ENCODE measurements around the gene KANTR. TPM values are rescaled to one million over a fixed set of nuclear protein-coding genes. Genes with fewer than 3 reads are reported as not detected.

KANTR gene, protein sequence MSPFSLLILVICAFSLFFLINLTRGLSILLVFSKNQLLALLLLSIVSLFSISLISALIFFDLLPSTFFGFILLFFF
- 4.8 TPM for polyA plus RNA-seq (2013, experiment 1 of 2)
- polyA plus RNA-seq (2013, experiment 2 of 2), result 3.5 TPM

DNA sequence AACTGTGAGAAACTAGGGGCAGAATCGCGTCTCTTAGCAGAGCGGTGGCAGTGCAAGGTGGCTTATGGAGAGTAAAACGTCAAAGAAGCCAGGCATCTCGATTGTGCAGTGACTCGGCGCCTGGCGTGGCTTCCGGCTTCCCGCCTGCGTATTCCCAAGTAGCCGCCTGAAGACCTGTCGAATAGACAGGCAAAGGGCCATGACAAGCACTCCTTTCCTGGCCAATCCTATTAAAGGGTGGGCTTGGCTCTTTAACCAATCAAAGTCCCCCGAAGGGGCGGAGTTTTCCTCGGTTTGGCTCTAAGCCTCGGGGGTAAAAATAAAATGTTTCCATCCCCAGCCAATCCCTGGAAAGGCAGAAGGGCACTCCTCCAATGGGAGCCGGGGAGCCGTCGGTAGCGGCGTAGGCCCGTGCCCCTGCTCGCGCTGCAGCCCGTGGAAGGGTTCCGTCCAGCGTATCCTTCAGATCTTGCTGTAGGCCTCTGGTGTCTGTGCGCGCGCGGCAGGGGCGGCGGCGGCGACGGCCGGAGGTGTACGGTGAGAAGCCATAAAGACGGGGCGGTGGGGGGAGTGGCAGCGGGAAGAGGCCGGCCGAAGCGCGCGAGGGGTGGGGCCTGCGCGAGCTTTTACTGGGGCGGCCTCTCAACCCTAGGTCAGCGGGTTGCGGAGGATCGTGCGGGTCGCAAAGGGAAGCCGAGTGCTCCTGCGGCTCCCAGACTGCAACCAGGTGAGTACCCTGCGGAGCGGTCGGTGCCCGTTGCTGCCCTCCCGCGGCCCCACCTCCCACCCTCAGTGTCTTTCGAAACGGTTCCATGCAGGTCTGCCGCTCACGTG, at the start of gene KANTR:
Gene KANTR (plus strand): TSS at position 395 of the 834 bp plus-strand sequence. CDS start 30,131 bp downstream, outside the sequence.
- 1% methylated on average over 18 to 32 of the region's 67 CpGs for WGBS, 2 experiments (ENCODE audit: insufficient coverage in 2 of 2)
- Histone ChIP-seq H3K27ac (ENCODE audit: low read depth, low read length, severe bottlenecking) (peak within 1 kb of the TSS; percentile 95), H3K4me3 (ENCODE audit: extremely low read depth, insufficient read depth, low read length, poor library complexity, severe bottlenecking) (peak within 1 kb of the TSS; percentile 48), H3K9me3 (ENCODE audit: control insufficient read depth, low read length) (no peaks in the 10 kb centered on the region), H3K4me1 (ENCODE audit: control insufficient read depth, insufficient read depth, low read length, poor library complexity, severe bottlenecking) (no peaks in the 10 kb centered on the region), H3K36me3 (ENCODE audit: control insufficient read depth, insufficient read depth, low read length) (peaks cover under 1% of the 10 kb centered on the region)

DNA sequence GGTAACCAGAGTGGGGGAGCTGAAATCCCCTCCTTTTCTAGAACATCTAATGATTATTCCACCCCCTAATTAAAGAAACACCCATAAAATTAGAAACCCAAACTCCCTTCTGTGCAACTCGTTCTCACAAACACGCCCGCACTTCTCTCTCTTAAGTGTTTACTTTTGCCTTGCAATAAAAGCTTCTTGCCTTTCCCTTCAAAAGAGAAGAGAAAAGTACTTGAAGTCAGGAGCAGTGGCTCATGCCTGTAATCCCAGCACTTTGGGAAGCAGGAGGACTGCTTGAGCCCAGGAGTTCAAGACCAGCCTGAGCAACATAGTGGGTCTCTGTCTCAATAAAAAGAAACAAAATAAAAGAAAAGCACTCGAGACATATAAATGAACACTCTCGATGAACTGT, 48.9 kb upstream of the KANTR start:
- Histone ChIP-seq H3K4me1 (ENCODE audit: control insufficient read depth, insufficient read depth, low read length, poor library complexity, severe bottlenecking) (peaks cover 3% of the 10 kb centered on the region), H3K36me3 (ENCODE audit: control insufficient read depth, insufficient read depth, low read length) (no peaks in the 10 kb centered on the region), H3K27ac (ENCODE audit: low read depth, low read length, severe bottlenecking) (no peak overlapping the region), H3K4me3 (ENCODE audit: extremely low read depth, insufficient read depth, low read length, poor library complexity, severe bottlenecking) (no peak overlapping the region), H3K9me3 (ENCODE audit: control insufficient read depth, low read length) (no peaks in the 10 kb centered on the region)
- 70 to 73% methylated on average over 2 of the region's 5 CpGs for WGBS, 2 experiments (ENCODE audit: insufficient coverage in 2 of 2)

DNA sequence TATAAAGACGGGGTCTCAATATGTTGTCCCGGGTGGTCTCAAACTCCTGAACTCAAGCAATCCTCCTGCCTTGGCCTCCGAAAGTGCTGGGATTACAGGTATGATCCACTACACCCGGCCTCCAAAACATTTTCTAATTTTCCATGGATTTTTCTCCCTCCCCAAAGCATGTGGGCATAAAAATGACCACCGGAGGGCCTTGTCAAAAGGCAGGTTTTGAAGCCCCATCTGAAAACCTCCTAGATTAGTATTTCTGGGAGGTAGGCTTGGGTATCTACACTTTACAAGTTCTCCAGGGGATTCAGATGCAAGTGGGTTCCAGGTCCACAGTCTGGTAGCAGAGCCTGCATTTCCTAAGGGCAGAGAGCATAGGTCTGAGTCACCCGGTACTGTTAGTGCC, 46.7 kb upstream of the KANTR start:
- Histone ChIP-seq H3K4me3 (ENCODE audit: extremely low read depth, insufficient read depth, low read length, poor library complexity, severe bottlenecking) (no peak overlapping the region), H3K36me3 (ENCODE audit: control insufficient read depth, insufficient read depth, low read length) (no peaks in the 10 kb centered on the region), H3K9me3 (ENCODE audit: control insufficient read depth, low read length) (no peaks in the 10 kb centered on the region), H3K27ac (ENCODE audit: low read depth, low read length, severe bottlenecking) (no peak overlapping the region), H3K4me1 (ENCODE audit: control insufficient read depth, insufficient read depth, low read length, poor library complexity, severe bottlenecking) (peaks cover 6% of the 10 kb centered on the region)
- 82 to 89% methylated on average over 2 to 3 of the region's 6 CpGs for WGBS, 2 experiments (ENCODE audit: insufficient coverage in 2 of 2)

DNA sequence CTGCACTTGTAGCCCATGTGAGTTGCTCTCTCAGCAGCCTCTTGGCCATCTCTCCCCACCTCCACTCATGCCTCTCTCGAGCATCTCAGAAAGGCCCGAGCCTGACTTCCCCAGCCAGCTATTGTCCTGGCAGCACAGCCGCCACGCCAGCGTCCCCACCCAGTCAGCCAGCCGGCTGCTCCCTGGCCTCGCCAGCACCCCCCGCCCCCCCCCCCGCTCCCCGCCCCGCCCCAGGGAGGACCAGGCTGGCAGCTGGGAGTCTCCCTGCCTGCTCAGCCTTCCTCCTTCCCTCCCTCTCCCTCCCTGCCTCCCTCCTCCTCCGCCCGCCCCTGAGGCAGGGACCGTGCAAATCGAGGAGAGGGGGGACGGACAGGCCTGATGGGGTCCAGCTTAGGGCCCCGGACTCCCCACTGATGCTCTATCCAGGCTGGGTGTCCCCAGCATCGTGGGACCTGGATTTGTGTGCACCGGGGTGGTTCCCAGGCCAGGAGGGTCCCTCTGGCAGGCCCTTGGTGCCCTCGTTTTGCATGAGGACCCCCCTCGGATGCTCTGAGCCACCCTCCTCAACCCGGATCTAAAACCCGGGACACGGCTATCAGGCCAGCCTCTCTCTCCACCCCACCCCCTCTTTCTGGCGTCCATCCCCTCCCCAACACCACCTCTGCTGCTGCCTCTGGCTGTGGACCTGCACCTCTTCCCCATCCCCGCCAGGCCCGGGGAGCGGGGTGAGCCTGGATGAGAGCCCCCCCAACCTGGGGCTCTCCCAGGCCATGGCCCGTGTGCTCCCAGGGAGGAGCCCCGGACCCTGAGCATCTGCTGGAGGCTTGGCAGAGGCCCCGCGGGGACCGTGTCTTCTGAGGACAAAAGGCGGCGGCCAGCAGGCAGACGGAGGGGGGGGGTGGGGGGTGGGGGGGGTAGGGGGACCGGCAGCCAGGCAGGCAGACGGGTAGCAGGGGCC, 45.5 kb upstream of the KANTR start, which contains the start of gene GPR173:
Gene GPR173 (plus strand): TSS at position 621 of the 958 bp plus-strand sequence. CDS start 27,833 bp downstream, outside the sequence.
- peak within 1 kb of the TSS; percentile 86 for H3K27ac ChIP-seq (ENCODE audit: low read depth, low read length, severe bottlenecking)
- no peaks in the 10 kb centered on the region for H3K9me3 ChIP-seq (ENCODE audit: control insufficient read depth, low read length)
- peak within 1 kb of the TSS; percentile 47 for H3K4me3 ChIP-seq (ENCODE audit: extremely low read depth, insufficient read depth, low read length, poor library complexity, severe bottlenecking)
- H3K4me1 ChIP-seq (ENCODE audit: control insufficient read depth, insufficient read depth, low read length, poor library complexity, severe bottlenecking), result peaks cover 6% of the 10 kb centered on the region
- WGBS, 2 experiments (ENCODE audit: insufficient coverage in 2 of 2), result 0% methylated on average over 1 to 4 of the region's 38 CpGs
- no peaks in the 10 kb centered on the region for H3K36me3 ChIP-seq (ENCODE audit: control insufficient read depth, insufficient read depth, low read length)

DNA sequence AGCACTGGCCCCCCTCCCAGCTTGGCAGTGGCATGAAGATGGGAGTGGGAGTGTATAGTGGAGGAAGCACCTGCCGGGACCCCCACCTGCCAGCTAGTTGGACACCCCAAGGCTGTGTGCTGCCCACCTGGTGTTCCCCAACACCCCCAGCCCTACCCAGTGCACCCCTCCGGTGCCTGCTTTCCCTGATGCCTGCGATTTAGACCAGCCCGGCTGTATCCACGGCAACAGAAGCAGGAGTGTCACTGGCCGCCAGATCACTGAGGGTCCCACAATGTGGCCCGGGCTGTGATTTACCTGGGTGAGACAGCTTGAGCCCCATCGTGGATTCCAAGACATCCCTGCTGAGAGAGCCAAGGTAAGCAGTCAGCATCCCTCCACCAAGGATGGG, 44.8 kb upstream of the KANTR start:
- H3K27ac ChIP-seq (ENCODE audit: low read depth, low read length, severe bottlenecking), result no peak overlapping the region
- H3K9me3 ChIP-seq (ENCODE audit: control insufficient read depth, low read length), result no peaks in the 10 kb centered on the region
- WGBS, 2 experiments (ENCODE audit: insufficient coverage in 2 of 2), result 14% methylated on average over 4 of the region's 8 CpGs; no CpG with 5 or more reads in 1 of the 2 experiments
- peaks cover 6% of the 10 kb centered on the region for H3K4me1 ChIP-seq (ENCODE audit: control insufficient read depth, insufficient read depth, low read length, poor library complexity, severe bottlenecking)
- no peaks in the 10 kb centered on the region for H3K36me3 ChIP-seq (ENCODE audit: control insufficient read depth, insufficient read depth, low read length)
- H3K4me3 ChIP-seq (ENCODE audit: extremely low read depth, insufficient read depth, low read length, poor library complexity, severe bottlenecking), result peak overlapping the region; percentile 47

DNA sequence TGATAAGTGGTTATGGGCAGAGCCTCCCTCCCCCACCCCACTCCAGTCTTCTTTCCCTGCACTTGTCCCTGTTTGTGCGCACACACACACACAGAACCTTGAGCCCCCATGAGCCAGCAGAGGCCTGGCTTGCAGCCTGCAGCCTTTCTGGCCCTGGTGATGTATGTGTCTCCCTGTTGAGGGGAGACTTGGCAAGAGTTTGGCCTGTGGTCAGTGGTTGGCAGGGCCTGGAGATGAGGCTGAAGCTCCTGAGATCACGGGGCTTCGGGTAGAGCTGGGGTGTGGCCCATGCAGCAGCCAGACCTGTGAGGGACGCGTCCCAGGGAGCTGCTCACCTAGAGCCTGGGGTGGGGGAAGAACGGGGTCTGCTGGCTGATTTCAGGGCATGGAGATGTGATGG, 43.1 kb upstream of the KANTR start:
- Histone ChIP-seq H3K27ac (ENCODE audit: low read depth, low read length, severe bottlenecking) (no peak overlapping the region), H3K4me1 (ENCODE audit: control insufficient read depth, insufficient read depth, low read length, poor library complexity, severe bottlenecking) (peaks cover 6% of the 10 kb centered on the region), H3K36me3 (ENCODE audit: control insufficient read depth, insufficient read depth, low read length) (no peaks in the 10 kb centered on the region), H3K4me3 (ENCODE audit: extremely low read depth, insufficient read depth, low read length, poor library complexity, severe bottlenecking) (no peak overlapping the region), H3K9me3 (ENCODE audit: control insufficient read depth, low read length) (no peaks in the 10 kb centered on the region)
- WGBS, 2 experiments (ENCODE audit: insufficient coverage in 2 of 2), result no CpG with 5 or more reads among the region's 6 CpGs

DNA sequence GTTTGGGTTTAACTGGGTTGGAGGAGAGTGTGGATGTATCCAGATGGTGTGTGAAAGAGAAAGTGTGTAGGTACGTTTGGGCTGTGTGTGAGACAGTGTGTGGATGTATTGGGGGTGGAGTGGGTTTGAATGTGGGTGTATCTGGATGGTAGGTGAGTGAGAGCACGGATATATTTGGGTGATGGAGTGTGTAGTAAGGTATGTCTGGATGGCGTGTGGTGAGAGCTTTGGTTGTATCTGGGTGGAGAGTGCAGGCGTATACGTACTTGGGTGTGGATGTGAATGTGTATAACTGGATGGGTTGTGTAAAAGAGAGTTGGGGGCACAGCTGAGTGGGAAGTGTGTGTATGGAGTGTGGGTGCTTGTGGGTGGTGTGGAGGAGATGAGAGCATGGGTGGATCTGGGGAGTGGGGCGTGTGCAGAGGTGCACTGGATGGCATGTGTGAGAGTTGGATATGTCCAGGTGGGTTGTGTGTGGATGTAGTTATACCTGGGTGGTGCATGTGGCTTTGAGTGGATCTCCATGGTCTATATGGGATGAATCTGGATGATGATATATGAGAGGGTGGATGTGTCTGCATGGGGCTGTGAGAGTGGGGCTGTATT, 38.6 kb upstream of the KANTR start:
- Histone ChIP-seq H3K27ac (ENCODE audit: low read depth, low read length, severe bottlenecking) (no peak overlapping the region), H3K4me3 (ENCODE audit: extremely low read depth, insufficient read depth, low read length, poor library complexity, severe bottlenecking) (no peak overlapping the region), H3K36me3 (ENCODE audit: control insufficient read depth, insufficient read depth, low read length) (peaks cover 3% of the 10 kb centered on the region), H3K9me3 (ENCODE audit: control insufficient read depth, low read length) (no peaks in the 10 kb centered on the region), H3K4me1 (ENCODE audit: control insufficient read depth, insufficient read depth, low read length, poor library complexity, severe bottlenecking) (peaks cover 3% of the 10 kb centered on the region)
- WGBS, 2 experiments (ENCODE audit: insufficient coverage in 2 of 2), result 80 to 85% methylated on average over 1 to 5 of the region's 6 CpGs

DNA sequence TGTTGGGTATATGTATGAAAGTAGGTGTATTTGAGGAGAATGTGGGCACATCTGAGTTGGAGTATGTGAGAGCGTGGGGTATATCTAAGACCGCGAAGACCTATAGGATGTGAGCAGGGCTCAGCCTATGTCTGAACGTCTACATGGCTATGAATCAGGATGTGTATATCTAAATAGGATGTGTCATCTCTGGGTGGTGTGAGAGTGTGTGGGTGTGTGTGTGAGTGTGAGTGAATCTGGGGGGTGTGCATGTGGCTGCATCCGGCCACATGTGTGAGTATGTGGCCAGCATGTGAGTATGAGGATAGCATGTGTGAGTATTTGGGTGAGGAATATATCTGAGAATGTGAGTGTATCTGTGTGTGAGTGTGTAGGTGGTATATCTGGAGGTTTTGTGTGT, 37.6 kb upstream of the KANTR start:
- Histone ChIP-seq H3K36me3 (ENCODE audit: control insufficient read depth, insufficient read depth, low read length) (peaks cover 3% of the 10 kb centered on the region), H3K4me3 (ENCODE audit: extremely low read depth, insufficient read depth, low read length, poor library complexity, severe bottlenecking) (no peak overlapping the region), H3K27ac (ENCODE audit: low read depth, low read length, severe bottlenecking) (no peak overlapping the region), H3K9me3 (ENCODE audit: control insufficient read depth, low read length) (no peaks in the 10 kb centered on the region), H3K4me1 (ENCODE audit: control insufficient read depth, insufficient read depth, low read length, poor library complexity, severe bottlenecking) (peaks cover 3% of the 10 kb centered on the region)
- WGBS, 2 experiments (ENCODE audit: insufficient coverage in 2 of 2), result 98 to 100% methylated on average over 1 to 5 of the region's 5 CpGs

DNA sequence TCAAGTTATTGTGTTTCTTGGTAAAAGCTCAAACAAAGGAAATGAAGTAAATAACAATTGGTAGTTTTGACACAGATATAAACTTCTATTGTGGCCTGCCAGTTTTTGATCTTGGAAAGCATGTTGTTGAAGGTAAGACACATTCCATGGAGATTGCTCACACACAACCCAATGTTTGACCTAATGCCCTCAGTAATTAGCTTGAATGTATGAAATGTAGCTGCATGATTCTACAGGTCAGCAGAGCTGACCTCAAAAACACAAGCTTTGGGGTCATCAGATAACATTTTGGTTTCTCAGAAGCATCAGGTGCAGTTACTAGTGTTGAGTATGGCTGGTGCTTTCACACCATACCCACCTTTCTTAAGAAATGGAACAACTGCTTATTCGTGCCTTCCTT, 28.8 kb upstream of the KANTR start:
- no CpG with 5 or more reads among the region's 1 CpG for WGBS, 2 experiments (ENCODE audit: insufficient coverage in 2 of 2)

DNA sequence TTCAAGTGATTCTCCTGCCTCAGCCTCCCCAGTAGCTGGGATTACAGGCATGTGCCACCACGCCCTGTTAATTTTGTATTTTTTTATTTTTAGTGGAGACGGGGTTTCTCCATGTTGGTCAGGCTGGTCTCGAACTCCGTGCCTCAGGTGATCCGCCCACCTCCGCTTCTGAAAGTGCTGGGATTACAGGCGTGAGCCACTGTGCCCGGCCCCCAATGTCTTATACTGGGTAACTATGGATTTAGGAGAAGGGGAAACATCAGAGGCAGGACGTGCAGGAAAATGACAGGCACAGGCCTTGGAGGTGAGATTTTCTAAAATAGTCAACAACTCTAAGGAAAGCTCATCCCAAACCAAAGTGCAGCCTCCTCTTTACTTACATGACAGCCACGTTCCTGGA, 22.9 kb upstream of the KANTR start:
- H3K27ac ChIP-seq (ENCODE audit: low read depth, low read length, severe bottlenecking), result no peak overlapping the region
- H3K9me3 ChIP-seq (ENCODE audit: control insufficient read depth, low read length), result no peaks in the 10 kb centered on the region
- H3K4me1 ChIP-seq (ENCODE audit: control insufficient read depth, insufficient read depth, low read length, poor library complexity, severe bottlenecking), result peaks cover 2% of the 10 kb centered on the region
- no peak overlapping the region for H3K4me3 ChIP-seq (ENCODE audit: extremely low read depth, insufficient read depth, low read length, poor library complexity, severe bottlenecking)
- no peaks in the 10 kb centered on the region for H3K36me3 ChIP-seq (ENCODE audit: control insufficient read depth, insufficient read depth, low read length)
- 94% methylated on average over 6 of the region's 10 CpGs; no CpG with 5 or more reads in 1 of the 2 experiments for WGBS, 2 experiments (ENCODE audit: insufficient coverage in 2 of 2)

More for the DNA sequence above, 28.8 kb upstream of the KANTR start:
- peaks cover 3% of the 10 kb centered on the region for H3K36me3 ChIP-seq (ENCODE audit: control insufficient read depth, insufficient read depth, low read length)
- H3K4me1 ChIP-seq (ENCODE audit: control insufficient read depth, insufficient read depth, low read length, poor library complexity, severe bottlenecking), result peaks cover 5% of the 10 kb centered on the region
- no peaks in the 10 kb centered on the region for H3K9me3 ChIP-seq (ENCODE audit: control insufficient read depth, low read length)
- no peak overlapping the region for H3K27ac ChIP-seq (ENCODE audit: low read depth, low read length, severe bottlenecking)
- H3K4me3 ChIP-seq (ENCODE audit: extremely low read depth, insufficient read depth, low read length, poor library complexity, severe bottlenecking), result no peak overlapping the region
